HG03045 (cell line): ENCODE measurements around the gene ESR1.
"Not testable (repeated sequence)": the region's sequence is repeated elsewhere in the genome, so short reads cannot be mapped to it uniquely, and the experiment has no call there.

Experiments
- ATAC-seq: cut with Tn5 transposase; IDR thresholded peaks from one replicate; pipeline ENCODE4 v1.9.1; 2021; ENCODE audit warnings: mild to moderate bottlenecking, moderate library complexity; ENCODE audit not compliant: unreplicated experiment

The ESR1 gene

DNA sequence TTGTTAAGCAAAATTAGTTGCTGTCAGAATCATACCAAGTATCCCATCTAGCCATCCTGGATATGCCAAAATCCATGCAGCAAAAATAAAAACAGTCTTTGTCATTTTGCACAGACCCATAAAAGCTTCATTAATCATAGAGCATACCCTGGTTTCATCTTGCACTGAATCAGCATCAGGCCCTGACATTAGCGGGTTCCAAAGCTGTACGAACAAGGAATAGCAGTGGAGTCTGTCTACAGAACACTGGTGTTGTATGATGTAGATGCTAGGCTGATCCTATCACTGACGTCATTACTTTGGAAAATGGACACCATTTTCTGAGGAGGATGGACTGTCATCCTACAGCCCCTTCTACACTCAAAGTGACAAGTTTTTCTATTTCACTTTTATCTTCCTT is 315.6 kb downstream of the ESR1 start:
- ATAC-seq, result no peak

DNA sequence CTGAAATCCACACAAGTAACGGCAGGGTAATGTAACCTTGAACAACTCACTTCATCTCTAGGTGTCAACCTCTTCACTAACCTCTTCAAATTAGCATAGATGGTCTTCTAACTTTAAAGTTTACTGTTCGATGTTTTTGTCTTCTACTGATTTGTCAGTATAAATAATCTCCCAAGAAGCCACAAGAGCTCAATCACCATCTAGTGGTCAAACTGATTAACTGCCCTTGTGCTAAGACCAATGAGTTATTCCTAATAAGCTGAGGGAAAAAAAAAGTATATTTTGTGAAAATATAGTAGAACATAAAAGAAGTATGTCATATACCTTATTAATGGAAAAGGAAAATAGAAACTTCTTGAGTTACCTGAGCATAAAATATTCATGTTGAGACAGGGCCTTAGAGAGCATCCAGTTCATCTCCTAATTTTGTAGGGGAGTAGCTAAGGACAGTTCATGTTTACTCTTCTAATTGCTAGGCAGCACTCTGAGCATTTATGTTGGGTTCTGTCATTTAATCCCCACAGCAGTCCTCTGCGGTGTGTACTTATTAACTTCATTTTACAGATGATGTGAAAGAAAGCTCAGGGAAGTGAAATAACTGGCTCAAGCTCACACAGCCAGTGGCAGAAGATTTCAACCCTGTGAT is 317.1 kb downstream of the ESR1 start:
- ATAC-seq, result no peak

DNA sequence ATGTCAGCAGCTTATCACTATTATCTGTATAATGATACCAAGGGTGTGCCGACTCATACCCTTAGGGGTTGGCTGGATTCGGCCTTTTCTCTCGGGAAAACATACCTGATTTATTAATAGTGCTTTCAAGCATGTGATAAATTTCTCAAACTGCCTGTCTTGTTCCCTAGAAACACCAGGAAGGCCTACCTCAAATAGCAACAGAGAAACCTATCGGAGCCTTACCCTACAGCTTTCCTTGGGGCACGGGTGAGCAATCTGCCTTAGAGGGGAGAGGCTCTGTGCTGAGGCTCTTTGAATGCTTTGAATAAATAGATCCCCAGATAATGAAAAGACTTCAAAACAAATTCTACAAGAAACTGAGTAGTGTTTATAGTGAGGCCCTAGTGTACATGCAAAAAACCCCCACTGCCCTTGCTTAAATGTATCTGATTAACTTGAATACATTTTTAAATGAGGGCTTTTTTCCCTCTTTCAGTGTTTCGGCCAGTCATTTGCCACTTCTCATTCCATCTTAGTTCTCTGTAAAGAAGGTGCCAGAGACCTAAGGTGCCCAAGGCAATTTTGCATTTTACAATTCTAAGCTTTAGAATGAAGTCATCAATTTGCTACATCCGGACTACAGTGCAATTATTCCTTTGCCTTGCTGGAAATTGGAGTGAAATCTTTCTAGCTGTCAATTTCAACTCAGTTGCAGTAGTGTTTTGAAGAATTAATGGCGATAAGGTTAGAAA is 320.1 kb downstream of the ESR1 start:
- no peak for ATAC-seq

DNA sequence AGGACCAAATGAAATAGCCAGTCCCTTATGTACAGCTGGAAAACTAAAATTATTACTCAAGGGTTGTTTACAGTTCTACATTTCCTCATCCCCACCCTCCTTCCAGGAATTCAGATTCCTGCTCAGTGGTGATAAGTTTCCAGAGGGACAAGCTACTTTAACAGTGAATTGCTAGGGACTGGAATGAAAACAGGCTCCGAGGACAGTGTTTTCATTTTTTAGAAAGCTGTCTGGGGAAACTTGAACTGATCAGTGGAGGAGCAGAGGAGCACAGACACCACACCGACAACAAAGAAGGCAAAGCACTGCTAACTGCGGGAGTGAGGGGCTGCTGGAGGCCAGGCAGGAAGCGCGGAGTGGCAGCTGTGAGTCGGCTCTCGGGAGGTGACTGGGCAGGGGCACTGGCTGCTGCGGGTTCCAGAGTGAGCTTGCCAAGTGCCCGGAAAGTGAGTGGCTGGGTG is 322.2 kb downstream of the ESR1 start:
- ATAC-seq, result no peak

DNA sequence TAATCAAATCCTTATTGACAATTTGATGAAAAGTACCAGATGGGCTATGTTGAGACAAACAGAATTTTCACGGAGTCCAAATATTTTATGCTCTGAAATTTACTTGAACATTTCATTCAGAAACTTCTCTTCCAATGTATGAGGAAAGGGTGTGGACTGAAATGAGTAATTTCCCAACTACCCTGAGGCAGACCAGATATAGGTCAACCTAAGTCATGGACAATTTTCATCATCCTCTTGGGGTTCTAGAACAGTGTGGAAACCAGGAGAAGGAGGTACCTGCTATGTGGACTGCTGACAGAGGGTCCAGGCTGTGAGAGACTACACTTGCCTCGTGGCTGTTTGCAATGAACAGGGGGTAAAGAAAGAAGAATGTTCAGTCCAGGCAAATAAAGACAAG is 323.0 kb downstream of the ESR1 start:
- ATAC-seq, result no peak

DNA sequence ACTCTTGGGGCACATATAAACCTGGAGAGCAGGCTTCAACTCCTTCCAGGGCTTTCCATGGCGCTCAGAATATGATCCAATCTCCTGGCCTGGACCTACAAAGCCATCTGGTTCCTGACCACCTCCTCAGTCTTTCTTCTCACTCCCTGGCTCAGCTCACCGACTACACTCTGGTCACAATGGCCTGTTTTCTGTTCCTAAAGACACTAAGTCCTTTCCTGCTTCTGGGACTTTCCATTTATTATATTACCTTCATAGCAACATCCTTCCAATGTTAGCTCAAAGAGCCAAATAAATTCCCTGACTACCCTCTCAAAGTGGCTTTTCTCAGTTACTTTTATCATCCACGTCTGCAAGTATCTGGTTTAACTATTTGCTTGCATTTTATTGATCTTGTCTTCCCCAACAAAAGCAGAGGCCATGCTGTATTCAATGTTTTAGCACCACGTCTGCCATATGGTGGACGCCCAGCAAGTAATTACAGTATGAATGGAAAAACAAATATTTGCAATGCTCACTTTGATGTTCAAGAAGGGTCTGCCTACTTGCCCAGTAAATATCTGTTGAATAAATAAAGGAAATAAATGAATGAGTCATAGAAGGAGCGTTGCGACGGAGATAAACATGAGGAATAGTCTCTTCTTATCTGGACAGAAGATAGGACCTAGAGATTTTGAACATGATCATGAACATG is 328.4 kb downstream of the ESR1 start:
- no peak for ATAC-seq

DNA sequence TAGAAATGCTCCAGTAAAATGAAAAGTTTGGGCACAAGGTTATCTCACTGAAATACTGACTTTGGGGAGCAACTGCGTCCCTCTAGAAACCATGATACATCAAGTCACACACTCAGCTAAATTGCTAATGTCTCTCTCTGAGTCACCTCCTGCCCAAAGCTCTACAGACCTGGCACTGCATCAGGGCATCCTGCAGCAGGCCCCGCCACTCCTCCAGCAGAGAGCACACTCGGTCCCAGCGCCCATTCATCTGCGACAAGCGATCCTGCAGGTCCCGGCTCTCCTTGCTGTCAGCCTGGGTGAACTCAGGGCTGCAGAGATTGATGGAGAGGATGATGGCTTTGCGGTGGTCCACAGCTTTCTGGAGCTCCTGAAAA is 329.0 kb downstream of the ESR1 start:
- ATAC-seq, result no peak

DNA sequence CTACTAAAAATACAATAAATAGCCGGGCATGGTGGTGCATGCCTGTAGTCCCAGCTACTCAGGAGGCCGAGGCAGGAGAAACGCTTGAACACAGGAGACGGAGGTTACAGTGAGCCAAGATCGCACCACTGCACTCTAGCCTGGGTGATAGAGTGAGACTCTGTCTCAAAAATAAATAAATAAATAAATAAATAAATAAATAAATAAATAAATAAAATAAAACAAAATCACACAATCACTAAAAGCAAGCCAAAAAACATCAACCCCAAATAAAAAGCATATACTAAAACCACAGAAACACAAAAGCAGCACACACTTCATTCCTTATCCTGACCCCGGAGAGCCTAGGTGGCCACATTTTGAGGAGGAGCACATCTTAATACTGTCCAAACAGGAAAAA is 330.9 kb downstream of the ESR1 start:
- ATAC-seq, result not testable (repeated sequence)

DNA sequence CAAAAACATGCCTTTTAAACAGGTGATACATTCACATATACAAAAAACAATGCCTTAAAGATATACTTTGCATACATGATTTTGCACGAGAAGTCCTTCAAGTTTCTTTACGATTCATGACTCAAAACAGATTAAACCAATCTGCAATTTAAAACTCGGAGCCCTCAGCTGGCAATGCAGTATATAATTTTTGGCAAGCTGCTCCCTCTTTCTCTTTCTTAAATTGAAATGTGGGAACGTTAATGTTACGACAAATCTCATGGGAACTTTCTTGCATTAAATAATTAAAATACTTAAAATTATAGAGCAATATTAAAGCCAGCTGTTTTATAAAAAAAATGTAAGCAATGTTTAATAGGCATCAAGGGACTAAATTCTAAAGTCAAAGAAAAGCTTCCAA is 334.6 kb downstream of the ESR1 start:
- ATAC-seq, result no peak

DNA sequence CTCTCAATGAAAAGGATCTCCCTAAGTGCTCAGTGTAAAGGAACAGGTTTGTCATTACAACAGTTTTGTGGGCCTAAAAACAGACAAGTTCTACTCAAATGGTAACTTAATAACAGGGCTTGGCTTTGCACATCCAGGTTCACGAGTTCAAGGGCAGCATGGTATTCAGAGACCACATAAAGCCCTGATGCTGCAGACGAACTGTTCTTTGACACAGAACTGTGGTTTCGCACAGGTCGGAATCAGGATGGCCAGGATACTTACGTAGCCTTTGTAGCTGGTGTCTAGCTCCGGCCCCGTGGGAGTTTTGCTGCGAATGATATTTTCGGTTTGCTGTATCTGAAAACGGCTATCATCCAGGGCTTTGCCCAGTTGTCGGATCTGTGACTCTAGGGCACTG is 335.9 kb downstream of the ESR1 start:
- ATAC-seq, result no peak

DNA sequence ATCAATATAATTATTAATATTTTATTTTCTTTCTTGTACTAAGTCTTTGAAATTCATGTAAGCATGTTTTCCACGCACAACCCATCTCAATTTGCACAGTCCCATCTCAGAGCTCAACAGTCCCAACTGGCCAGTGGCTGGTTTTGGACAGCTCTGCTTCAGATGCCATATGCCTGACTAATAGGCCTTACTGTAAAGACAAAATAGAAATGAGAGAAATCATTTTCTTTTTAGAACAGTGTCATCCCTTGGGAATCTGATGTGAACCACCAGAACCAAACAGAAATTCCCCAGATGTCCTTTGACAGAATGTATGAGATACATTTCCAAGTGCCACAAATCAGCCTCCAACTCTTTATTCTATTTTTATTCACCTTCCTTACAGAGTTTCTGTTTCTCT is 338.9 kb downstream of the ESR1 start:
- ATAC-seq, result no peak

DNA sequence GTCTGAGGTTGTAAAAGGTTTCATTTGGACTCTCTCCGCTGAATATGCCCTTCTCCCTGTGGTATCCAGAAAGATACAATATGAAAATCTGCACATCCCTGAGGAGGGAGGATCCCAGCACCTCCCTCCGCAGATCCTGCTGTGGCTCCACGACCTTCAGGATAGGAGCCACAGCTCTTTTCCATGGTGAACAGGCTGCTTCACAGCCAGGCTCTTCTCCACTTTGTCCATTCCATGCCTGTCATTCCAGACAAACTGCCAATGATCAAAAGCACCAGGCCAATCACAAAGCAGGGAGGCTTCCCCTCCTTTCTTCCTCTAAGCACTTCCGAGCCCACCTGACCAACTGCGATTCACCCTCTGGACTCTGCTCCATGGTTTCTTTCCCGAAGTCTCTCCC is 339.8 kb downstream of the ESR1 start:
- ATAC-seq, result no peak

DNA sequence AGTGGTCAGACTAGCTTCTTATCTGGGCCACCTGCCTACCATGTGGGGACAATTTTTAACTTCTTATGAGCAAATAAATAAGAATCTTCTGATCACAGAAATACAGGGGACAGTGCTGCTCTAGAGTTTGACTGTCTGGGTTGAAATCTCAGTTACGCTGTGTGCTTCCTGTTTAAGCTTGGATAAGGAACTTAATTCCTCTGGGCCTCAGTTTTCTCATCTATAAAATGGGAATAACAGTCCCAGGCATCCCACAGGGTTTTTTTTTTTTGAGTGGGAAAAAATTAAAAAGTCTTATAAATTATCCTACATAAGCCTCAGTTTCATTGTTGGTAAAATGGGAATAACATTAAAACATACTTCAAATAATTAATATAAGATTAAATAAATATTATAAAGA is 340.9 kb downstream of the ESR1 start:
- no peak for ATAC-seq

DNA sequence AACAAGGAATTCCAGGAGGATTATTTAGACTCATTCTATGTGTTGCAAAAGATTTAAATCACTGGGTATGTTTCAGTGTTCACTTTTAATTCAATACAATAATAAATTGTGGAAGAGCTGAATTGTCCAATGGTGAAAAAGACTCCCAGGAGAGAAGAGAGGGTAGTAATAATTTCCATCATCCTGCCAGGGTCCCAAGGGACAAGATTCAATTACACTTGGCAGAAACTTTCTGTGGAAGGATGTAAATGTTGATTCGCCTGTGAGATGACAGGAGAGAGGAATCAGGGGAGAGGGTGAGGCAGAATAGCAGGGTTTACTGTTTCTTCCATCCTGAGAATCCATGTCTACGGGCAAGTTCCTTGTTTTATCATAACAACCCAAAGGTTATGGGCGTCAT is 342.7 kb downstream of the ESR1 start:
- no peak for ATAC-seq

DNA sequence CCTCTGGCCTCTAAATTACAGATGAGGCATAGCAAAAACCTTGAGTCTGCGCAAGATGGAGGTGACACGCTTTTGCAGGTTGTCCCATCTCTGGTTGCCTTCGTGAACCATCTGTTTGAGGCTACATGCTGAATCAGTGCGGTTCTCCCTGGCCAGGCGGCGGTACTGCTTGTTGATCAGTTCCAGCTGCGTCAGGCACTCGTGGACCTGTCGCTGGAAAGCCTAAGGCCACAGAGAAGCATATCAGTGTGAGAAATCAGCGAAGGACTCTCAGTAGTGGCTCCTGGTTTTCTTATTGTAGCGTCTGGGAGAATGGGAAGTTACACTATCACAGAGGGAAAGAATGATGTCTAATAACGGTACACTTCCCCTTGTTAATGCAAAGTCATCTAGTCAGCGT is 344.4 kb downstream of the ESR1 start:
- no peak for ATAC-seq

DNA sequence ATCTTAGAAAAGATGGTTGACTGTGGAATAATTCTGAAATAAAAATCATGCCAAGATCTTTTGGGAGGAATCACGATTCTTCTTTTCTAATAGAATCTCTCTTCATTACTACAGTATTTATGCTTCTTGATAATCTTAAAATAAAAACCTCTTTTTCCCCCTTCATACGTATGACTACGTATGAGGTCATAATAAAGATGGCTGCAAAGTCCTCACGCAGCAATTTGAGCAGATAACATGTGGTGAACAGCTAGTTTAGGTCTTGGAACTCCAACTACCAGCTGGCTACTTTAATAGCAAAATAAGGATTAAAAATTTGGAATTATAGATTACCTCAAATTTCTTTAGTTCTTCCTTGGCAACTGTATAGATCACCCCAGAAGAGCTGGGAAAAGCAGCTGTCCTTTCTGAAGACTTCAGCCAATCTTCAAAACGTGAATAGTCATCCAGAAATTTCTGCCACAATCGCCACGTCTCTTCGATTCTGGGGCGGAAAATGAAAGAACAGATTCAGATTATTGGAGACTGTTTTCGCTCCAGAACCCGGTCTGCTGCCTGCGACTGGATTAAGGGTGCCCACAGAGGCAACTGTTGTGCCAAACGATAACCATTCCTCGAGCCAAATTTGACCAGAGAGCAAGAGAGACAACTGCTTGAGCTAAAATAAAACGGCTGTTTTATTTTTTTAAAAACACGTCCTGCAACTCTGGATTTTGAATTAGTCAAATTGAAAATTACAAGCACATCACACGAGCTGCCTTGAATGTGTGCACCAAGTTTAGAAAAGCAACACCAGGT is 347.3 kb downstream of the ESR1 start:
- no peak for ATAC-seq

DNA sequence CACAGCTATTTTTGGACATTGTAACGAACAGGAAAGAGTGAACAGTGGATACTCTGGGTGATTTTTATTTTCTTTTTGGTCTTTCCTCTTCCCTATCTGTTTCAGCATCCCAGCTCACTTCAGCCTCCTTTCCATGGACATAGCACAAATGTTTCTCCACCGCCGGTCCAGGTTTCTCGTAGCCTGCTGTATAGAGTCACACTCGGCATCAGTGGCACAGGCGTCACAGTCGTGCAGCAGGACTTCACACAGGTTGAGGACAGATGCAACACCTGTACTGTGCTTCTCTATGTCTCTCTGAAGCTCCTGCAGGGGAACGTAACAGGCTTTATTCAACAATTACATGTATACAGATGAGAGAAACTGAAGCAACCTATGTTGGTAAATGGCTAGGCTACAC is 348.3 kb downstream of the ESR1 start:
- ATAC-seq, result no peak

DNA sequence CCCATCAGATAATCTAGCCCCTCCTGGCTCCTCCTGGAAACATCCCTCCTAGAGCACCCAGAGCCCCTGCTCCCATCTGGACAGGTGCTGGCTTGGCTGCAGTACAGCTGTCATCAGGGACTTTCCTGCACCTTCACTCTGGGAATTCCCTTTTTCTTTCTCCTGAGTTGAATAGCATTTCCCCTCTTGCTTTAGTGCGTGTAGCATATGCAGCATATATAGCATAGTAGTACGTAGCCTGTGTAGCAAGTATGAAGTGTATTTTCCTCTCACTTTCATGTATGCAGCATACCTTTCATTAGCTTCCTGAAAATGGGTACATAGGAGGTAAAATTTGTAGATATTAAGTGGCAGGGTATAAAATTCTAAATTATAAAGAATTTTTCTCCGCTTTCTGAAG is 352.9 kb downstream of the ESR1 start:
- peak; percentile 97 for ATAC-seq

DNA sequence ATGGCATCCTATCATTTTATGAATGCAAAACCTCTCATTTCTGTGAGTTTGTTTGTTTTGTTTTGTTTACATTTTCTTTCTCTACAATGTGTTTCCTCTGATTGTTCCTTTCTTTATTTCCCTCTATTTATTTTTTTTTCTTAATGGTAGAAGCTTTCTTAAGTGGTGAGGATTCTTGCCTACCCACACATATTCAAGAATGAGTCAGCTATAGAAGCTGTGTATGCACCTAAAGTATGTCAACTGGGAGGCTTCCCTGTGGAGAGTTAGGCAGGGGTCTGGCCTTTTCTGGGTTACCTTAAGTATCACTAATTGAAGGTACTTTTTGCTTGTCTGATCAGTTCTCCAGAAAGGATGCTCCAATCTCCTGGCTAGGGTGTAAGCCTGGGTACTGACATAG is 354.0 kb downstream of the ESR1 start:
- peak; percentile 53 for ATAC-seq

DNA sequence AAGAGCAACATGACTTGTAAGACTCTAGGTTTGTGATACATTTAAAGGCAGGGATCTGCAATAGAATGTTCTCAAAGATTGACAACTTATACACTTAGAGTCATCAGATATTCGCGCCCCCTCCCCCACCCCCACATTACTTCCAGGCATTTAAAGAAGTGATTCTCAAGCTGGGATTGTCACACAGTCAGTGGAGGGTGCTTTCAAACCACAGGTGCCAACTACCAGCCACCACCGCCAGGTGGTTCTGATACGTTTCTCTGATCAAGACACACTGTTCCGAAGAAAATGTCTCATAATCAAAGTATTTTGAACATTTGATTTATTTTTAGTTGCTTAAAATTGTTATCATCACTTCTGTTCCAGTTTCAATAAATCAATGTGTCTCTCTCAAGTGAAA is 357.5 kb downstream of the ESR1 start:
- ATAC-seq, result no peak

DNA sequence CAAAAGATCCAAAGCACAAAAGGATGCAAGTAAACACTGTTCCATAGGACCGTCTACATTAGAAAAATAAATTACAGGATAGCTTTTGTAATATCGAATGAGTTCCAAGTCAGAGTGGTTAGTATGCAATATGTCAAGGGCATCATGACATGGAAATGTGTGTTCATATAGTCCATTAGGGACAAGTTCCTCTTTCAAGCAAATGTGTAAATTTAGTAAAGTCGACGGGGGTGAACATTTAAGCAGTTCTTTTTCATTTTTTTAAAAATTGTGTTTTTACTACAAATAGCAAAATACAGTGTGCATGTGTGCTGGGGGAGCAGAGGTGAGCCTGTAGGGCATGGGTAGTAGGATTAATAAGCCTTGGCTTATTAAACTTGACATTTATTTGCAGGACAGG is 359.0 kb downstream of the ESR1 start:
- no peak for ATAC-seq
